Lower lobe of right lung (tissue), 2 donors: ENCODE data around the gene CHD2. TPM values are rescaled to one million over a fixed set of nuclear protein-coding genes. Genes with fewer than 3 reads are reported as not detected.

Source experiments
- ATAC-seq, 2 donors: fragments of 200-7000 bp; cut with Tn5 transposase; one replicate each; pipeline ENCODE4 v1.9.1; 2020 to 2022; ENCODE audit warnings: mild to moderate bottlenecking in 2 of 2, moderate library complexity in 2 of 2
- DNase-seq: peaks from one replicate; pipeline ENCODE4 v3.0.0-alpha.2; 2020
- H3K27ac ChIP-seq: fragments of 200-600 bp; one replicate; pipeline ENCODE4 v1.8.0; 2022
- H3K27me3 ChIP-seq: fragments of 200-600 bp; one replicate; pipeline ENCODE4 v1.8.0; 2022; ENCODE audit warnings: low read depth
- H3K36me3 ChIP-seq: fragments of 200-600 bp; one replicate; pipeline ENCODE4 v1.8.0; 2022; ENCODE audit warnings: mild to moderate bottlenecking
- H3K4me1 ChIP-seq: fragments of 200-600 bp; one replicate; pipeline ENCODE4 v1.8.0; 2022
- H3K4me3 ChIP-seq: fragments of 200-600 bp; one replicate; pipeline ENCODE4 v1.8.0; 2022; ENCODE audit warnings: mild to moderate bottlenecking
- H3K9me3 ChIP-seq: fragments of 200-600 bp; one replicate; pipeline ENCODE4 v1.8.0; 2022
- intact Hi-C: fragments of 100-400 bp; cut with DNase I; formaldehyde crosslinking; loops from one replicate; pipeline ENCODE4 v1.11.0; 2022
- total RNA-seq: library from RNA; stranded (reverse); fragmentation: NEBNext Ultra II Directional; extraction: Animal tissue kit (Norgen Biotek cat#: 25700); gene quantifications from one replicate; pipeline ENCODE4 v1.2.1, GENCODE V29; 2021
- TF ChIP-seq, protein P1 (sequence below): fragments of 200-600 bp; IDR thresholded peaks from one replicate; pipeline ENCODE4 v1.8.0; 2022; ENCODE audit warnings: antibody characterized with exemption, mild to moderate bottlenecking
- donor health status: DM: no; HTN: yes; CAD: no; lungs with severe emphysema.

CHD2 gene
- total RNA-seq, 1 donor from 2014 or later, result 158 TPM

DNA sequence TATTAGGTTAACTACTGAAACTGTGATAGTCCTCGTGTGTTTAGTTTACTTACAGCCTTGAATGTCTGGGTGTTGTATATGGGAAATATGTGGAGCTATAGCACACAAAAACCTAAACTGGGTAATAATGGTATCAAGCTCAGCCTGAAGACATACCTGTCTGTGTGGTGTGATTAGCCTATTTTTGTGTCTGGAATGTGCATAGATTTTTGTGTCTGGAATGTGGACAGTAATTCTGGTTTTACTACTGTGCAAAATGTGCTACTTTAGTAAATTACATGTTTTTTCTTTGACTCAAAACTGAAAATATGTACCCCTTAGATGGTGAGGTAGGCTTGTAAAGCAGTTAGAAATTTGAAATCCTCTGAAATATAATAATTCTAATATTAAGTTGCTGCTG lies 43.5 kb downstream of the CHD2 start:
- DNase-seq (no peak), ATAC-seq (no peak)
- no peak overlapping the region for H3K4me3 ChIP-seq
- intact Hi-C loops, result no loop called here
- no peaks in the 10 kb centered on the region for H3K4me1 ChIP-seq
- TF ChIP-seq, protein P1, sequence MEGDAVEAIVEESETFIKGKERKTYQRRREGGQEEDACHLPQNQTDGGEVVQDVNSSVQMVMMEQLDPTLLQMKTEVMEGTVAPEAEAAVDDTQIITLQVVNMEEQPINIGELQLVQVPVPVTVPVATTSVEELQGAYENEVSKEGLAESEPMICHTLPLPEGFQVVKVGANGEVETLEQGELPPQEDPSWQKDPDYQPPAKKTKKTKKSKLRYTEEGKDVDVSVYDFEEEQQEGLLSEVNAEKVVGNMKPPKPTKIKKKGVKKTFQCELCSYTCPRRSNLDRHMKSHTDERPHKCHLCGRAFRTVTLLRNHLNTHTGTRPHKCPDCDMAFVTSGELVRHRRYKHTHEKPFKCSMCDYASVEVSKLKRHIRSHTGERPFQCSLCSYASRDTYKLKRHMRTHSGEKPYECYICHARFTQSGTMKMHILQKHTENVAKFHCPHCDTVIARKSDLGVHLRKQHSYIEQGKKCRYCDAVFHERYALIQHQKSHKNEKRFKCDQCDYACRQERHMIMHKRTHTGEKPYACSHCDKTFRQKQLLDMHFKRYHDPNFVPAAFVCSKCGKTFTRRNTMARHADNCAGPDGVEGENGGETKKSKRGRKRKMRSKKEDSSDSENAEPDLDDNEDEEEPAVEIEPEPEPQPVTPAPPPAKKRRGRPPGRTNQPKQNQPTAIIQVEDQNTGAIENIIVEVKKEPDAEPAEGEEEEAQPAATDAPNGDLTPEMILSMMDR, result no peak
- peaks cover 4% of the 10 kb centered on the region for H3K9me3 ChIP-seq
- H3K27ac ChIP-seq, result no peak overlapping the region
- H3K36me3 ChIP-seq, result peaks cover 97% of the 10 kb centered on the region
- H3K27me3 ChIP-seq, result no peaks in the 10 kb centered on the region

DNA sequence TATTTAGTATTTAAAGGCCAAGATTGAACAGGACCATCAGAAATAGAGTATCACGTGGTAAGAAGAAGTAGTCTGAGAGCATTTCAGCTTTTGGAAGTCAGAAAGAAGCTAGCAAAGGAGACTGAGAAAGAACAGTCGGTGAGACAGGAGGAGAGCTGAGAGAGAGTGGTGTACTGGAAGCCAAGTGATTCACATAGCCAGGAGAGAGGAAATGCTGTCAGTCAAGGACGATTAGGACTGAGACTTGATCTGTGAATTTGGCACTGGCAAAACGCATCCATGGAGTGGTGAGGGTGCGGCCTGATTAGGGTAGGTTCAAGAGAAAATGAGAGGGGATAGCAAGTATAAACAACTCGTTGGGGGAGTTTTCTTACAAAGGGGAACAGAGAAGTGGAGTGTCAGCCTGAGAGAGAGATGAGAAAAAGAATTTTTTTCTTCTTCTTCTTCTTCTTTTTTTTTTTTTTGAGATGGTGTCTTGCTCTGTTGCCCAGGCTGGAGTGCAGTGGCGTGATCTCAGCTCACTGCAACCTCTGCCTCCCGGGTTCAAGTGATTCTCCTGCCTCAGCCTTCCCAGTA lies 44.9 kb downstream of the CHD2 start:
- Histone ChIP-seq H3K27me3 (no peaks in the 10 kb centered on the region), H3K9me3 (peaks cover 18% of the 10 kb centered on the region), H3K36me3 (peaks cover 97% of the 10 kb centered on the region), H3K4me1 (no peaks in the 10 kb centered on the region), H3K27ac (no peak overlapping the region), H3K4me3 (no peak overlapping the region)
- ATAC-seq (peak in 1 of 2 donors; percentile 11), DNase-seq (no peak)
- intact Hi-C loops, result no loop called here
- TF ChIP-seq, protein P1, result no peak

DNA sequence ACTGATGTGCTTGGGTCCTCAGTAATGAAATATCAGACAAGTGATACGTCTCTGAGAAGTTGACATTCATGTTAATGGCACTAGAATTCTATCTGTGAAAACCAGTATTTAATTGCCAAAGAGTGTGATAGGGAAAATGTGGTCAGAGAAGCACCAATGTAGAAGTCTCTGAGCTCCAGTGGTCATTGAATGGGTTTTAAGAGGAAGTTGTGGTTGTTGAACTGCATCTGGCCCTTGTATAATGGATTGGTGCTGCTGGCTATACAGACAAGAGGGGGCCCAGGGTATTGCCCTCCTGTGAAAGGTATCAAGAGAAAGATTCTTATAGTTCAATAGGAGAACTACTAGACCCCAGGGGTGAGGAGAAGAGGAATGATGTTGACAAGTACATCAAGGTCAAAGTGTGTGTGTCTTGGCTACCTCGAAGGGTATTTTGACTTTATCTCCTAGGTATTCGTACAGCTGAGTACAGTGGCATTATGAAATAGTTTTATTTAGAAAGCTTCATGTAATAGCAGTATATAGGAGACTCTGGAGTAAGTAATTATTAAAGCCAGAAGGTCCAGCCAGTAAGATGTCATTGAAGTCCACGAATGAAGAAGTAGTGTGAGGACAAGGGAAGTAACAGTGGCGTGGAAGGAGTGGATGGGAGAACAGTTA lies 47.1 kb downstream of the CHD2 start:
- TF ChIP-seq, protein P1, result no peak
- Histone ChIP-seq H3K4me1 (peaks cover 9% of the 10 kb centered on the region), H3K4me3 (no peak overlapping the region), H3K36me3 (peaks cover 100% of the 10 kb centered on the region), H3K27ac (no peak overlapping the region), H3K27me3 (no peaks in the 10 kb centered on the region), H3K9me3 (peaks cover 24% of the 10 kb centered on the region)
- ATAC-seq (no peak), DNase-seq (no peak)
- intact Hi-C loops, result no loop called here

DNA sequence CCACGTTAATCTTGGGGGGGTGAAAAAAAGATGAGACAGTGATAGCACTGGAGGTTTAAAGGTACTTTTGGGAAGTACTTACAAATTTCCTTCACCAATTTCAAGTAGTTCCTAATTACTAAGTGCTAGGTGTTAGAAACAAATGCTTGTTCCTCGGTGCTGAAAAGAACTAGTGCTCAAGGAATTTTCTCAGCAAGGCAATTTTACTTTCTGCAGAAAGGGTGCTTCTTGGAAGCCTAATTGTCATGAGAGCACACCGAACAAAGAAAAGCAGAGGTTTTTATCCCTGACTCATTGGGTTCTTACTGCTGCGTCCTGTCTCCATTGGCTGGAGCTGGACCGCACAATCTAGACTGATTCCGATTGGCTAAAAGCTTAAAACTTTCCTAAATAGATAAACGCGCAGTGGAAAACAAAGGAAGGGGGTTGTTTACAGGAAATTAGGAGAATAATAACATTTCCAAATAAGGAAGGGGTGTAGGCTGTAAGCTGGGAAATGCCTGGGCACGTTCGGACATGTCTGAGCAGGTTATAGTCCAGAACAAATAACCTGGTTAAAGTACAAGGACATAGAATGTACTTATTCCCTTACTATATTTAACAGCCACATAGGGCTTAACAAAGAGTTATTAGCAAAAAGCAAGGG lies 49.6 kb downstream of the CHD2 start:
- Histone ChIP-seq H3K9me3 (peaks cover 24% of the 10 kb centered on the region), H3K27me3 (no peaks in the 10 kb centered on the region), H3K36me3 (peaks cover 100% of the 10 kb centered on the region), H3K27ac (no peak overlapping the region), H3K4me1 (peaks cover 9% of the 10 kb centered on the region), H3K4me3 (no peak overlapping the region)
- intact Hi-C loops, result no loop called here
- ATAC-seq, result no peak
- TF ChIP-seq, protein P1, result no peak
- DNase-seq, result no peak

DNA sequence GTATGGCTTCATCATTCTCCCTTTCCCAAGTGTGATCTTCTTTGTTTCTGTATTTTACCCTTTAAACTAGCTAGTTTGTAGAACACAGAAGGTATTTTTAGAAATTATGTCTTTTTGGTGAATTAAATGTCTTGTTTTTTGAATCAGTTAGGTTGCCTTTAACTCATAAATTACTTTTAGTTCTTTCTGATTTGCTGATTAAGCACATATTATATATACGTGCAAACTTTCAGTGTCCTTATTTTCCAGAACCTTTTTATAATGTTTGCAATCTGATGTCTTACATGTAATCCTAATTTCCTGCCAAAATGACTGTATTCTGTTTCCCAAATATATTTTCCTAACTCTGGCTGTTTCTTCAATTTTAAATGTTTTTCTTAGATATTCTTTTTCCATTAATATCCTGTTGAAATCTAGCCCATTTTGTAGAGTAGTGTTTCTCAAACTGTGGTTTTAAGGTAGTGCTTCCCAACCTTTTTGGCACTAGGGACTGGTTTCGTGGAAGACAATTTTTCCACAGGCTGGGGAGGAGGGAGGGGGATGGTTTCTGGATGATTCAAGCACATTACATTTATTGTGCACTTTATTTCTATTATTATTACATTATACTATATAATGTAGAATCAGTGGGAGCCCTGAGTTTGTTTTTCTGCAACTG lies 51.8 kb downstream of the CHD2 start:
- no peak for ATAC-seq
- peak overlapping the region; percentile 38 for H3K27ac ChIP-seq
- TF ChIP-seq, protein P1, result no peak

More for the DNA sequence above, 51.8 kb downstream of the CHD2 start:
- DNase-seq, result no peak
- Histone ChIP-seq H3K36me3 (peaks cover 100% of the 10 kb centered on the region), H3K9me3 (peaks cover 24% of the 10 kb centered on the region), H3K27me3 (no peaks in the 10 kb centered on the region), H3K4me3 (no peak overlapping the region), H3K4me1 (peaks cover 9% of the 10 kb centered on the region)
- intact Hi-C loops, result no loop called here
